PC-3 (cell line): ENCODE measurements around the gene CIB4.

ENCODE experiments used
- EZH2 ChIP-seq: fragments of 300-600 bp; sonication (generic); IDR thresholded peaks from one replicate; pipeline ENCODE4 v1.6.1; 2017; ENCODE audit warnings: antibody characterized with exemption, mild to moderate bottlenecking, low read length; ENCODE audit not compliant: unreplicated experiment
- TF ChIP-seq, protein P1 (sequence below): fragments of 300-600 bp; sonication (generic); conservative IDR thresholded peaks from 2 replicates; pipeline ENCODE4 v1.5.1; 2017; ENCODE audit warnings: antibody characterized with exemption, low read depth, mild to moderate bottlenecking, low read length

DNA sequence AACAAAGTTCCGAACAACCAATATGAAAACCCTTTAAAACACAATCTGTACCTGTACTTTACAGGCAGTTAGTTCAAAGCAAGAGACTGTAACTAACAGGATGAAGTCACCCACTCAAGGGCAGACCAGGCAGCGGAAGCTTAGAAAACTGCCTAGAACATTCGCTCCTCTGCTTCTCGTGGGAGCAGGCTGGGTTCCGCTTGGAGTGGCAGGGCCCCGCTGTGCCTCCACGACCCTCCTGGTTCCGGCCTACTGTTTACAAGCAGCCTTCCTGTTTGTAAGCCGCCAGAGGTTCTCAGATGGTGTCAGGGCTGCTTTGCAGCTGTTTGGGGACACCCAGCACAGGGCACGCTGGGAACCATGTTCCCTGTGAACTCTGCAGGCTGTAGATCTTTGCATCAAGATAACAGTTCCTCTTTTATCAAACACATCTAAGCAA lies 31.3 kb downstream of the CIB4 start:
- no peak for TF ChIP-seq EZH2
- TF ChIP-seq, protein P1, sequence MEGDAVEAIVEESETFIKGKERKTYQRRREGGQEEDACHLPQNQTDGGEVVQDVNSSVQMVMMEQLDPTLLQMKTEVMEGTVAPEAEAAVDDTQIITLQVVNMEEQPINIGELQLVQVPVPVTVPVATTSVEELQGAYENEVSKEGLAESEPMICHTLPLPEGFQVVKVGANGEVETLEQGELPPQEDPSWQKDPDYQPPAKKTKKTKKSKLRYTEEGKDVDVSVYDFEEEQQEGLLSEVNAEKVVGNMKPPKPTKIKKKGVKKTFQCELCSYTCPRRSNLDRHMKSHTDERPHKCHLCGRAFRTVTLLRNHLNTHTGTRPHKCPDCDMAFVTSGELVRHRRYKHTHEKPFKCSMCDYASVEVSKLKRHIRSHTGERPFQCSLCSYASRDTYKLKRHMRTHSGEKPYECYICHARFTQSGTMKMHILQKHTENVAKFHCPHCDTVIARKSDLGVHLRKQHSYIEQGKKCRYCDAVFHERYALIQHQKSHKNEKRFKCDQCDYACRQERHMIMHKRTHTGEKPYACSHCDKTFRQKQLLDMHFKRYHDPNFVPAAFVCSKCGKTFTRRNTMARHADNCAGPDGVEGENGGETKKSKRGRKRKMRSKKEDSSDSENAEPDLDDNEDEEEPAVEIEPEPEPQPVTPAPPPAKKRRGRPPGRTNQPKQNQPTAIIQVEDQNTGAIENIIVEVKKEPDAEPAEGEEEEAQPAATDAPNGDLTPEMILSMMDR, result no peak
